Central memory CD8-positive, alpha-beta T cell (primary cell): ENCODE measurements around the gene MRPS15.
"Not testable (repeated sequence)": the region's sequence is repeated elsewhere in the genome, so short reads cannot be mapped to it uniquely, and the experiment has no call there.

Experiments used
- ATAC-seq: fragments of 150-1000 bp; cut with Tn5 transposase; replicated peaks from 2 replicates; pipeline ENCODE4 v1.10.0; 2022; ENCODE audit warnings: mild to moderate bottlenecking, moderate FRiP score, moderate number of reproducible peaks; ENCODE audit not compliant: poor library complexity, severe bottlenecking; ENCODE audit errors: extremely low read depth
- DNase-seq, 2 donors: peaks; one replicate each; pipeline ENCODE4 v3.0.0; 2021; ENCODE audit warnings: low spot score in 2 of 2
- H3K27ac Mint-ChIP-seq: one replicate; pipeline ENCODE4 v1.8.0; 2022; ENCODE audit warnings: low read depth, mild to moderate bottlenecking, moderate library complexity, mixed read lengths
- H3K27me3 Mint-ChIP-seq: one replicate; pipeline ENCODE4 v1.8.0; 2022; ENCODE audit warnings: mixed read lengths
- H3K36me3 Mint-ChIP-seq: one replicate; pipeline ENCODE4 v1.8.0; 2022; ENCODE audit warnings: mild to moderate bottlenecking, moderate library complexity, mixed read lengths; ENCODE audit not compliant: insufficient read depth
- H3K4me1 Mint-ChIP-seq: one replicate; pipeline ENCODE4 v1.8.0; 2022; ENCODE audit warnings: mixed read lengths
- H3K4me3 Mint-ChIP-seq: one replicate; pipeline ENCODE4 v1.8.0; 2022; ENCODE audit warnings: mild to moderate bottlenecking, moderate library complexity, mixed read lengths
- H3K9me3 Mint-ChIP-seq: one replicate; pipeline ENCODE4 v1.8.0; 2022; ENCODE audit warnings: mixed read lengths

The MRPS15 gene

GRCh38 chr1:36480161-36480560 lies 16.0 kb upstream of the MRPS15 start:
- Mint-ChIP-seq H3K9me3 (no peaks in the 10 kb centered on the region), H3K4me1 (no peaks in the 10 kb centered on the region), H3K36me3 (peaks cover 4% of the 10 kb centered on the region), H3K4me3 (no peak overlapping the region), H3K27ac (no peak overlapping the region), H3K27me3 (peaks cover 27% of the 10 kb centered on the region)
- DNase-seq (no peak), ATAC-seq (no peak)

- H3K36me3 Mint-ChIP-seq: peaks cover 4% of the 10 kb centered on the region
- H3K4me3 Mint-ChIP-seq: no peak overlapping the region
- H3K27me3 Mint-ChIP-seq: peaks cover 27% of the 10 kb centered on the region
- DNase-seq: no peak
- no peaks in the 10 kb centered on the region for H3K9me3 Mint-ChIP-seq
- H3K27ac Mint-ChIP-seq: no peak overlapping the region
- H3K4me1 Mint-ChIP-seq: no peaks in the 10 kb centered on the region
- no peak for ATAC-seq
Measured at GRCh38 chr1:36479505-36480051, 15.4 kb upstream of the MRPS15 start.

GRCh38 chr1:36477615-36478014 lies 13.4 kb upstream of the MRPS15 start:
- H3K4me3 Mint-ChIP-seq, H3K27ac Mint-ChIP-seq, ATAC-seq, H3K36me3 Mint-ChIP-seq, H3K4me1 Mint-ChIP-seq, DNase-seq, H3K9me3 Mint-ChIP-seq: not testable (repeated sequence)
- peaks cover 27% of the 10 kb centered on the region for H3K27me3 Mint-ChIP-seq

- H3K36me3 Mint-ChIP-seq: peaks cover 4% of the 10 kb centered on the region
- no peaks in the 10 kb centered on the region for H3K9me3 Mint-ChIP-seq
- no peak overlapping the region for H3K27ac Mint-ChIP-seq
- no peak overlapping the region for H3K4me3 Mint-ChIP-seq
- no peak for DNase-seq
- no peak for ATAC-seq
- peaks cover 20% of the 10 kb centered on the region for H3K27me3 Mint-ChIP-seq
- no peaks in the 10 kb centered on the region for H3K4me1 Mint-ChIP-seq
Measured at GRCh38 chr1:36476945-36477344, 12.8 kb upstream of the MRPS15 start.

GRCh38 chr1:36475910-36476604 lies 11.9 kb upstream of the MRPS15 start:
- Mint-ChIP-seq H3K27ac (no peak overlapping the region), H3K4me3 (no peak overlapping the region), H3K27me3 (peaks cover 13% of the 10 kb centered on the region), H3K36me3 (peaks cover 4% of the 10 kb centered on the region), H3K9me3 (no peaks in the 10 kb centered on the region), H3K4me1 (no peaks in the 10 kb centered on the region)
- ATAC-seq: no peak
- DNase-seq: no peak

GRCh38 chr1:36475341-36475740 lies 11.2 kb upstream of the MRPS15 start:
- H3K4me3 Mint-ChIP-seq: no peak overlapping the region
- H3K4me1 Mint-ChIP-seq: no peaks in the 10 kb centered on the region
- no peak overlapping the region for H3K27ac Mint-ChIP-seq
- DNase-seq (no peak), ATAC-seq (no peak)
- H3K9me3 Mint-ChIP-seq: no peaks in the 10 kb centered on the region
- peaks cover 4% of the 10 kb centered on the region for H3K36me3 Mint-ChIP-seq
- peaks cover 13% of the 10 kb centered on the region for H3K27me3 Mint-ChIP-seq

- Mint-ChIP-seq H3K36me3 (peaks cover 4% of the 10 kb centered on the region), H3K9me3 (no peaks in the 10 kb centered on the region), H3K4me1 (no peaks in the 10 kb centered on the region), H3K4me3 (no peak overlapping the region), H3K27me3 (no peaks in the 10 kb centered on the region), H3K27ac (no peak overlapping the region)
- no peak for ATAC-seq
- DNase-seq: no peak
Measured at GRCh38 chr1:36472656-36473055, 8.5 kb upstream of the MRPS15 start.

GRCh38 chr1:36471830-36472641 lies 7.9 kb upstream of the MRPS15 start:
- Mint-ChIP-seq H3K27me3 (no peaks in the 10 kb centered on the region), H3K4me1 (no peaks in the 10 kb centered on the region), H3K27ac (no peak overlapping the region), H3K9me3 (no peaks in the 10 kb centered on the region), H3K4me3 (no peak overlapping the region), H3K36me3 (peaks cover 4% of the 10 kb centered on the region)
- ATAC-seq (no peak), DNase-seq (no peak)

GRCh38 chr1:36469163-36469562 lies 5.0 kb upstream of the MRPS15 start:
- peaks cover 4% of the 10 kb centered on the region for H3K36me3 Mint-ChIP-seq
- ATAC-seq: no peak
- no peak overlapping the region for H3K4me3 Mint-ChIP-seq
- no peak overlapping the region for H3K27ac Mint-ChIP-seq
- DNase-seq: no peak
- H3K9me3 Mint-ChIP-seq: no peaks in the 10 kb centered on the region
- H3K27me3 Mint-ChIP-seq: no peaks in the 10 kb centered on the region
- peaks cover under 1% of the 10 kb centered on the region for H3K4me1 Mint-ChIP-seq

GRCh38 chr1:36467700-36468455 lies 3.7 kb upstream of the MRPS15 start:
- Mint-ChIP-seq H3K36me3 (peaks cover 3% of the 10 kb centered on the region), H3K27me3 (no peaks in the 10 kb centered on the region), H3K4me3 (no peak overlapping the region)

GRCh38 chr1:36467027-36467410 lies 2.8 kb upstream of the MRPS15 start:
- Mint-ChIP-seq H3K4me3 (no peak overlapping the region), H3K27ac (no peak overlapping the region), H3K4me1 (peaks cover 15% of the 10 kb centered on the region), H3K9me3 (no peaks in the 10 kb centered on the region), H3K36me3 (peaks cover 3% of the 10 kb centered on the region), H3K27me3 (no peaks in the 10 kb centered on the region)
- DNase-seq (no peak), ATAC-seq (no peak)

More at GRCh38 chr1:36467700-36468455, 3.7 kb upstream of the MRPS15 start:
- ATAC-seq (no peak), DNase-seq (no peak)
- Mint-ChIP-seq H3K9me3 (no peaks in the 10 kb centered on the region), H3K27ac (no peak overlapping the region), H3K4me1 (peaks cover 11% of the 10 kb centered on the region)

GRCh38 chr1:36466370-36467026 lies 2.3 kb upstream of the MRPS15 start:
- Mint-ChIP-seq H3K4me1 (peaks cover 17% of the 10 kb centered on the region), H3K9me3 (no peaks in the 10 kb centered on the region), H3K4me3 (no peak overlapping the region), H3K27me3 (no peaks in the 10 kb centered on the region), H3K27ac (no peak overlapping the region), H3K36me3 (peaks cover 3% of the 10 kb centered on the region)
- ATAC-seq: no peak
- DNase-seq: no peak
